LNCaP clone FGC (cell line): Measurements from ENCODE around the gene CFAP161.

Source experiments
- DNase-seq: peaks from one replicate; pipeline ENCODE4 v3.0.0-alpha.2; 2011; ENCODE audit warnings: low read depth
- H3K4me3 ChIP-seq: 2 replicates; pipeline ENCODE4 v1.5.1; 2011; ENCODE audit warnings: mild to moderate bottlenecking, low read depth, low read length, control low read depth
- CTCF ChIP-seq: IDR thresholded peaks from 2 replicates; pipeline ENCODE4 v1.5.1; 2012; ENCODE audit warnings: mild to moderate bottlenecking; ENCODE audit not compliant: control insufficient read depth, insufficient read depth; ENCODE audit errors: extremely low read depth

CFAP161 gene

GRCh38 chr15:81133782-81134461, at the start of gene CFAP161:
Gene CFAP161 (plus strand): TSS chr15:81134270. CDS start chr15:81134330, 60 bp downstream.
- DNase-seq = no peak
- no peak within 1 kb of the TSS for H3K4me3 ChIP-seq
- TF ChIP-seq CTCF = no peak

GRCh38 chr15:81084716-81085115, 49.4 kb upstream of the CFAP161 start:
- H3K4me3 ChIP-seq = no peak overlapping the region
- no peak for TF ChIP-seq CTCF
- no peak for DNase-seq

- no peak for DNase-seq
Observed at GRCh38 chr15:81085213-81085612, 48.9 kb upstream of the CFAP161 start.

GRCh38 chr15:81085898-81086297, 48.2 kb upstream of the CFAP161 start:
- no peak for DNase-seq
- H3K4me3 ChIP-seq = no peak overlapping the region
- TF ChIP-seq CTCF = no peak

More at GRCh38 chr15:81085213-81085612, 48.9 kb upstream of the CFAP161 start:
- no peak overlapping the region for H3K4me3 ChIP-seq
- no peak for TF ChIP-seq CTCF

GRCh38 chr15:81087066-81087465, 47.0 kb upstream of the CFAP161 start:
- no peak overlapping the region for H3K4me3 ChIP-seq
- no peak for DNase-seq
- no peak for TF ChIP-seq CTCF

- no peak for DNase-seq
- H3K4me3 ChIP-seq = no peak overlapping the region
- no peak for TF ChIP-seq CTCF
Observed at GRCh38 chr15:81087694-81088093, 46.4 kb upstream of the CFAP161 start.

GRCh38 chr15:81088470-81089013, 45.5 kb upstream of the CFAP161 start:
- H3K4me3 ChIP-seq = no peak overlapping the region
- TF ChIP-seq CTCF = no peak
- DNase-seq = no peak
